Urinary bladder (tissue), 4 donors: Measurements from ENCODE around the gene OTOG. TPM values are rescaled to one million over a fixed set of nuclear protein-coding genes. Genes with fewer than 3 reads are reported as not detected.

Experiments used
- DNase-seq: peaks from one replicate; pipeline ENCODE4 v3.0.0-alpha.2; 2015; ENCODE audit errors: extremely low spot score
- H3K27ac ChIP-seq: one replicate; pipeline ENCODE4 v1.5.1; 2013; ENCODE audit warnings: low read depth, mild to moderate bottlenecking, moderate library complexity
- H3K36me3 ChIP-seq: one replicate; pipeline ENCODE4 v1.6.1; 2013; ENCODE audit warnings: mild to moderate bottlenecking, moderate library complexity; ENCODE audit not compliant: insufficient read depth
- H3K4me1 ChIP-seq: one replicate; pipeline ENCODE4 v1.6.1; 2013; ENCODE audit warnings: mild to moderate bottlenecking, moderate library complexity; ENCODE audit not compliant: insufficient read depth
- H3K4me3 ChIP-seq: one replicate; pipeline ENCODE4 v1.5.1; 2013; ENCODE audit warnings: low read depth, low read length
- WGBS: extraction: QIAGEN DNeasy Blood & Tissue Kit; methylation state at CpG from one replicate; pipeline ENCODE4 v1.1.7; 2013; 5-methylcytosine and 5-hydroxymethylcytosine counted together
- polyA plus RNA-seq: library from polyadenylated mRNA; stranded (reverse); fragments of 200-250 nt; gene quantifications from one replicate; pipeline ENCODE4 v1.2.3, GENCODE V29; 2013
- total RNA-seq: library from RNA; depleted of rRNA; stranded (reverse); fragments of >200 nt; gene quantifications from one replicate; pipeline ENCODE4 v1.2.3, GENCODE V29; 2014
- donor health status: healthy with polysubstance abuse.
- donor health status: healthy.

OTOG gene
- total and polyA plus RNA-seq, 2 donors: 0.05 TPM; not detected in 1

- Histone ChIP-seq H3K4me3 (no peak overlapping the region), H3K4me1 (no peaks in the 10 kb centered on the region), H3K27ac (no peak overlapping the region), H3K36me3 (no peaks in the 10 kb centered on the region)
- 54% methylated on average over 7 of the region's 7 CpGs for WGBS
- no peak for DNase-seq
Measured at GRCh38 chr11:17551347-17552040, 4.4 kb downstream of the OTOG start.

- no peak overlapping the region for H3K27ac ChIP-seq
- H3K4me3 ChIP-seq: no peak overlapping the region
- WGBS: 90% methylated on average over 4 of the region's 4 CpGs
- no peaks in the 10 kb centered on the region for H3K4me1 ChIP-seq
- no peaks in the 10 kb centered on the region for H3K36me3 ChIP-seq
- DNase-seq: no peak
Measured at GRCh38 chr11:17552041-17552355, 4.9 kb downstream of the OTOG start.

DNA sequence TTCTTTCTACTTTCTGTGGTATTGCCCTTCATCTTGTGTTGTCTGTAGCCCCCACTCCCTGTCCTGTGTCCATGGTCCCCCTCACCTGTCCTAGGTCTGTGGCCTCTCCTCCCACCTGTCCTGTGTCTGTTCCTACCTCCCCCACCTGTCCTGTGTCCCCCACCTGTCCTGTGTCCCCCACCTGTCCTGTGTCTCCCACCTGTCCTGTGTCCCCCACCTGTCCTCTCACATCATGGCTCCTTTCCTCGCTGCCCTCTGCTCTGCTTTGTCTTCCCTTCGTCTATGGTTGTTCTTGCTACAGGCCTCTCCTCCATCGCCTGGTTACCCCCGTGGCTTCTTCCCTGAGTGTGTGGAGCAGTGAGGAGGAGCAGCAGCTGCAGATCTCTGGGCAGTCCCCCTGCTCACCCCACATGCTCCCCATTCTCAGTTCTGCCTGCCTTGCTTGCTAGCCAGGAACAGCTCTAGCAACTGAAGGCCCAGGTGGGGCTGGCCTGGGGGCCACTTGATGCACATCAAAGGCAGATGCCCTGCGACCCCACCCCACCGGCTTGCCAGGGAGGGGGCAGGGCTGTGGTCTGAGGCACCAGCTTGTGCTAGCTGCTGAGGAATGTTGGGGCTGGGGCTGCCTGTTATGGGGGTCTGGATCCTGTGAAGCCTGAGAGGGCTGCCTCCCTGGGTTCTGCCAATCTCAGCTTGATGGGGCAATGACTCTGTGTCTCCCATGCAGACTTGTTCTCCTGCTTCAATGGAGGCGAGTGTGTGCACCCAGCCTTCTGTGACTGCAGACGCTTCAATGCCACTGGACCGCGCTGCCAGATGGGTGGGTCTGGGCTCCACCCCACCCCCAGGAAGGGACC lies 5.6 kb downstream of the OTOG start:
- Histone ChIP-seq H3K4me3 (no peak overlapping the region), H3K27ac (no peak overlapping the region), H3K4me1 (no peaks in the 10 kb centered on the region), H3K36me3 (no peaks in the 10 kb centered on the region)
- WGBS: 85% methylated on average over 10 of the region's 10 CpGs
- no peak for DNase-seq

- WGBS: 89% methylated on average over 7 of the region's 7 CpGs
- H3K4me1 ChIP-seq: no peaks in the 10 kb centered on the region
- H3K36me3 ChIP-seq: no peaks in the 10 kb centered on the region
- no peak for DNase-seq
- no peak overlapping the region for H3K27ac ChIP-seq
- H3K4me3 ChIP-seq: no peak overlapping the region
Measured at GRCh38 chr11:17553249-17553546, 6.1 kb downstream of the OTOG start.

DNA sequence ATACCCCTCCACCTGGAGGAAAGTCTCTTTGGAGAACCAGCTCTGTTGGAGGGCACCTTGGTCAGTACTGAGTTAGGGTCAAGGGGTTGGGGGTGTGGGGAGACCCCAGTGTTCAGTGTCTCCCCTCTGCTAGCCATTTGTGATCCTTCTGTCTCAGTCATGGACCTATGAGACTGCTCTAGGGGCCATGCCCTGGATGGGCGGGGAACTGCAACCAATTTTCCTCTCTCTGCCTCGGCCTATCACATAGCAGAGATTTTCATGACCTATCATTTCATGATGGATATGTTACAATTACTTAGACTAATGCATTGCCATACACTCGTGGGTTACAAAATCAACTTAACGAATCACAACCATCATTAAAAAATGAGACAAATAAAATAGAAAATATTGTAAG lies 7.4 kb downstream of the OTOG start:
- Histone ChIP-seq H3K27ac (no peak overlapping the region), H3K4me1 (no peaks in the 10 kb centered on the region), H3K4me3 (no peak overlapping the region), H3K36me3 (no peaks in the 10 kb centered on the region)
- DNase-seq: no peak
- 79% methylated on average over 4 of the region's 4 CpGs for WGBS

DNA sequence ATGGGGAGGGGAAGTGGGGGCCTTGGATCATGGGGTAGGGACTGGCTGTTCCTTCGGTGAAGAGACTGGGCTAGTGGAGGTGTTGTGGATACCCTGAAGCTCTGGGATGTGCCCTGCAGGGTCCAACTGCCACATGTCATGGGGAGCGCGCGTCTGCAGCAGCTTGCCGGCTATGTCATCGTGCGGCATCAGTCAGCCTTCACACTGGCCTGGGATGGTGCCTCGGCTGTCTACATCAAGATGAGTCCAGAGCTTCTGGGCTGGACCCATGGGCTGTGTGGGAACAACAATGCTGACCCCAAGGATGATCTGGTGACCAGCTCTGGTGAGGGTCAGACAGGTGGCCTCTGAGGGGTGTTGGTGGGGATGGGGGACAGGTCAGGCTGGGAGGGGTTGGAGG lies 9.9 kb downstream of the OTOG start:
- Histone ChIP-seq H3K36me3 (no peaks in the 10 kb centered on the region), H3K4me1 (no peaks in the 10 kb centered on the region), H3K27ac (no peak overlapping the region), H3K4me3 (no peak overlapping the region)
- no peak for DNase-seq
- WGBS: 90% methylated on average over 8 of the region's 8 CpGs

DNA sequence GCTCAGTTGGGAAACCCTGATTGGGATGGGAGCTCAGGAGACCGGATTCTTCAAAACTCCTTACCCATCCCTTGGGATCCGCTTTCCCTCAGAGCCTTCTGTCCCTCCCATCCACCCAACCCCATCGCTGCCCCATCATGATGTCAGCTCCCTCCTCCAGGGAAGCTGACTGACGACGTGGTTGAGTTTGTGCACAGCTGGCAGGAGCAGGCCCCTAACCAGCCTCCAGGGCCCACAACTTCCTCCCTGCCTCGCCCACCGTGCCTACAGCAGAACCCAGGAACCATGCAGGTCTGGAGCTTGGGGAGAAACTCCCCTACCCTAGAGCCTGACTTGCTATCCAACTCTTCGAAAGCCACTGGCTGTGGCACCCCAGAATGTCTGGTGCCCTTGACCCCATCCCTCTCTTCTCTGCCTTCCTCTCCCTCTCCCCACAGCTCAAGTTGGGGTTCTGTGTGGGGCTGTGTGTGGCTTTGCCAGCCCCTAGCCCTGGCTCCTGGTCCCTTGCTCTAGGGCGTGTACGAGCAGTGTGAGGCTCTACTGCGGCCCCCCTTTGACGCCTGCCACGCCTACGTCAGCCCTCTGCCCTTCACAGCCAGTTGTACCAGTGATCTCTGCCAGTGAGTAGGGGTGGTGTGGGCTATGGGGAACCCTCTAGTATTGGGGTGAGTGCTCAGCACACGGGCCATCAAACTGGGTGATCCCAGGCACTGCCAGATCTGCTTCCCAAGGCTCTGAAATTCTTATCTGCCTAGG lies 11.1 kb downstream of the OTOG start:
- H3K4me3 ChIP-seq: no peak overlapping the region
- DNase-seq: no peak
- no peak overlapping the region for H3K27ac ChIP-seq
- no peaks in the 10 kb centered on the region for H3K36me3 ChIP-seq
- WGBS: 80% methylated on average over 15 of the region's 15 CpGs
- H3K4me1 ChIP-seq: no peaks in the 10 kb centered on the region

- 86% methylated on average over 9 of the region's 9 CpGs for WGBS
- DNase-seq: no peak
- no peak overlapping the region for H3K4me3 ChIP-seq
Measured at GRCh38 chr11:17558916-17559315, 11.9 kb downstream of the OTOG start.

DNA sequence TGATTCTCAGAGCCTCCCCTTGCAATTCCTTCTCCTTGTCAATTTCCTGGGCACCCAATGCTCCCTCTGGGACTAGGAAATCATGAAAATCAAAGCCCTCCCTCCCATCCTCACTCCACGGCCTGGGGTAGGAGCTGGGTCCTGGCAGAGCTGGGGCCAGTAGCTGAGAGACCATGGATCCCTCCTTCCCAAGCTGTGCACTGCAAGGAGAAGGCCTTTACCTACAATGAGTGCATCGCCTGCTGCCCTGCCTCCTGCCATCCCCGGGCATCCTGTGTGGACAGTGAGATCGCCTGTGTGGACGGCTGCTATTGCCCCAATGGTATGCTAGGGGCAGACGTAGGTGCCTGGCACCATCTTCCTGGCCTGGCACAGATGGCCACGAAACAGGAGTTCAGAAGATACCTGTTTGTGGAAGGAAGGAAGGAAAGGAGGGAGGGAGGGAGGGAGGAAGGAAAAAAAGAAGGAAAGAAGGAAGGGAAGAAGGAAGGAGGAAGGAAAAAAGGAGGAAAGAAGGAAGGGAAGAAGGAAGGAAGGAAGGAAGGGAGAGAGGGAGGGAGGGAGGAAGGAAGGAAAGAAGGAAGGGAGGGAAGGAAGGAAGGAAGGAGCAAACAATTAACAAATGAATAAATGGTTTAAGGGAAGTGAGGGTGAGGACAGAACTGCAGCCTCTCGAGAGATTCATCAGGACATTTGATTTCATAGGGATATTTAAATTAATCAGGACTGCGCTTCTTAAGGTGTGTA lies 12.5 kb downstream of the OTOG start:
- WGBS: 86% methylated on average over 9 of the region's 9 CpGs
- no peak overlapping the region for H3K27ac ChIP-seq
- DNase-seq: no peak

More at GRCh38 chr11:17558916-17559315, 11.9 kb downstream of the OTOG start:
- Histone ChIP-seq H3K27ac (no peak overlapping the region), H3K36me3 (no peaks in the 10 kb centered on the region), H3K4me1 (no peaks in the 10 kb centered on the region)

GRCh38 chr11:17560281-17561110 lies 13.4 kb downstream of the OTOG start:
- no peak overlapping the region for H3K27ac ChIP-seq
- H3K4me1 ChIP-seq: no peaks in the 10 kb centered on the region
- no peak overlapping the region for H3K4me3 ChIP-seq
- DNase-seq: no peak
- H3K36me3 ChIP-seq: no peaks in the 10 kb centered on the region
- WGBS: 61% methylated on average over 12 of the region's 12 CpGs

More for the DNA sequence above, 12.5 kb downstream of the OTOG start:
- Histone ChIP-seq H3K36me3 (no peaks in the 10 kb centered on the region), H3K4me1 (no peaks in the 10 kb centered on the region), H3K4me3 (no peak overlapping the region)

DNA sequence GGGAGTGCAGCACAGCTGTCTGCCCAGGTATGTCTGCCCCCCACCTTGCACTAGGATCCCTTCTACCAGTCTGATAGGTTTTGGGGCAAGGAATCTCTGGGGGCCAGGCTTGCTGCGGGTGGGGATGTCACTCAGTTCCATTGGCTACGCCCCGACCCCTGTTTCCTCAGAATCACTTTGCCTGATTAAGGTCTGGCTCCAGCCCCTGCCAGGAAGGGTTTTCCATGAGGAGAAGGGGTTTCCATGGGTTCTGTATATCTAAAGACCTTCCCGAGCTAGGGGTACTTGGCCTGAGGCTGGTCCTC lies 14.0 kb downstream of the OTOG start:
- no peak for DNase-seq
- Histone ChIP-seq H3K4me3 (no peak overlapping the region), H3K4me1 (no peaks in the 10 kb centered on the region), H3K27ac (no peak overlapping the region), H3K36me3 (no peaks in the 10 kb centered on the region)
- WGBS: 89% methylated on average over 4 of the region's 4 CpGs

GRCh38 chr11:17561526-17561925 lies 14.5 kb downstream of the OTOG start:
- Histone ChIP-seq H3K27ac (no peak overlapping the region), H3K4me1 (no peaks in the 10 kb centered on the region), H3K4me3 (no peak overlapping the region), H3K36me3 (no peaks in the 10 kb centered on the region)
- 95% methylated on average over 9 of the region's 9 CpGs for WGBS
- no peak for DNase-seq

- no peaks in the 10 kb centered on the region for H3K36me3 ChIP-seq
- DNase-seq: no peak
- no peak overlapping the region for H3K4me3 ChIP-seq
- H3K27ac ChIP-seq: no peak overlapping the region
- no peaks in the 10 kb centered on the region for H3K4me1 ChIP-seq
Measured at GRCh38 chr11:17563231-17563646, 16.2 kb downstream of the OTOG start.
